HL-60 (cell line): ENCODE data around the gene ELMO1.

ENCODE experiments used
- CTCF ChIP-seq: IDR thresholded peaks from one replicate; pipeline ENCODE4 v1.5.1; 2011; ENCODE audit warnings: low read length, control low read depth, inconsistent platforms; ENCODE audit not compliant: insufficient read depth
- GABPA ChIP-seq: IDR thresholded peaks from 2 replicates; pipeline ENCODE4 v1.6.1; 2012; ENCODE audit warnings: low read depth
- REST ChIP-seq: IDR thresholded peaks from 2 replicates; pipeline ENCODE4 v1.6.1; 2012; ENCODE audit warnings: low read depth; ENCODE audit not compliant: insufficient replicate concordance

GRCh38 chr7:36923943-36924436, 524.7 kb downstream of the ELMO1 start:
- TF ChIP-seq CTCF, result no peak
- TF ChIP-seq REST, result no peak
- TF ChIP-seq GABPA, result no peak
